Measurements from ENCODE around the gene ANKRD1. TPM values are rescaled to one million over a fixed set of nuclear protein-coding genes. Genes with fewer than 3 reads are reported as not detected.

The ANKRD1 gene
- total RNA-seq, 6 experiments from 2014 or later: 0.34 to 5.0 (median 4.7) TPM; not detected in 1

DNA sequence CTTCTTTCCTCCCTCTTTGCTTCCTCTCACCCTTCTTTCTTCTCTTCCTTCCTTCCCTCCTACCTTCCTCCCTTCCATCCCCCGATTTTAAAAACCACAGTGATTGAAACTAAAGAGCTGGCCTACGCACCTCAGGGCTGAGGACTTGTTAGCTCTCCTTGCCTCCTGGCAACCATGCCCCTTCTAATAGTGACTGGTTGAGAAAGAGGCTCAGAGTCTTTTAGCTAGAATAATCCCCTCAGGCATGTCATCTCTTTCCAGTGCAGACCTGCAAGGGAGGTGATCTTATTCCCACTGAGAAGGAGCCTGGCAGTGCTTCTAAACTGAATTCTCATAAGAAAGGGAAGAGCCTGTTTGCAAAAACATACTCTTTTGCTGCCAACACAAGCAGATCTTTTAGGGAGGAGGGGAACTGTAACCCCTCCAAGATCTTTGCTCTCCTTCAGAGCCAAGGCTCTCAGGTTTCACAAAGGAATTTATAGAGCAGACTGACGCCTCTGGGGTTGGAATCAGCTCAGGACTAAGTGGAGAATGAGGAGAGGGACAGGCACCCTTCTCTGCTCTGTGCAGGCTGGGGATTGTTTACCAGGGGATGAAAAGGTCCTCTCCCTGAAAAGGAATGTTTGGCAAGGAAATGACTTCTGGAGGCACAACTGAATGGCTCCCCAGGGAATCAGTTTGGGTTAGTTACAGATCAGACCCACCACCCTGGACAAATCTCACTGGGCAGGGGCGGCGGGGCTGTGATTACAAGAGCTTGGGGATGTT, 9.4 kb upstream of the ANKRD1 start:
- Histone ChIP-seq H3K4me3 (no peak overlapping the region), H3K27ac (peak overlapping the region in 1 of 3 donors; percentile 10), H3K27me3 (no peaks in the 10 kb centered on the region), H3K4me1 (no peaks in the 10 kb centered on the region), H3K36me3 (no peaks in the 10 kb centered on the region), H3K9me3 (no peaks in the 10 kb centered on the region)
- WGBS (ENCODE audit: insufficient coverage, low coverage, low lambda C conversion rate, missing lambda C conversion rate): 56% methylated on average over 4 of the region's 5 CpGs
- peak in 1 of 4 donors; percentile 20 for ATAC-seq
- no peak for DNase-seq
- TF ChIP-seq, protein P1, sequence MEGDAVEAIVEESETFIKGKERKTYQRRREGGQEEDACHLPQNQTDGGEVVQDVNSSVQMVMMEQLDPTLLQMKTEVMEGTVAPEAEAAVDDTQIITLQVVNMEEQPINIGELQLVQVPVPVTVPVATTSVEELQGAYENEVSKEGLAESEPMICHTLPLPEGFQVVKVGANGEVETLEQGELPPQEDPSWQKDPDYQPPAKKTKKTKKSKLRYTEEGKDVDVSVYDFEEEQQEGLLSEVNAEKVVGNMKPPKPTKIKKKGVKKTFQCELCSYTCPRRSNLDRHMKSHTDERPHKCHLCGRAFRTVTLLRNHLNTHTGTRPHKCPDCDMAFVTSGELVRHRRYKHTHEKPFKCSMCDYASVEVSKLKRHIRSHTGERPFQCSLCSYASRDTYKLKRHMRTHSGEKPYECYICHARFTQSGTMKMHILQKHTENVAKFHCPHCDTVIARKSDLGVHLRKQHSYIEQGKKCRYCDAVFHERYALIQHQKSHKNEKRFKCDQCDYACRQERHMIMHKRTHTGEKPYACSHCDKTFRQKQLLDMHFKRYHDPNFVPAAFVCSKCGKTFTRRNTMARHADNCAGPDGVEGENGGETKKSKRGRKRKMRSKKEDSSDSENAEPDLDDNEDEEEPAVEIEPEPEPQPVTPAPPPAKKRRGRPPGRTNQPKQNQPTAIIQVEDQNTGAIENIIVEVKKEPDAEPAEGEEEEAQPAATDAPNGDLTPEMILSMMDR (IDR thresholded peaks at IDR 0.05): no peak
- intact Hi-C loops (cut with DNase I): no loop called here

DNA sequence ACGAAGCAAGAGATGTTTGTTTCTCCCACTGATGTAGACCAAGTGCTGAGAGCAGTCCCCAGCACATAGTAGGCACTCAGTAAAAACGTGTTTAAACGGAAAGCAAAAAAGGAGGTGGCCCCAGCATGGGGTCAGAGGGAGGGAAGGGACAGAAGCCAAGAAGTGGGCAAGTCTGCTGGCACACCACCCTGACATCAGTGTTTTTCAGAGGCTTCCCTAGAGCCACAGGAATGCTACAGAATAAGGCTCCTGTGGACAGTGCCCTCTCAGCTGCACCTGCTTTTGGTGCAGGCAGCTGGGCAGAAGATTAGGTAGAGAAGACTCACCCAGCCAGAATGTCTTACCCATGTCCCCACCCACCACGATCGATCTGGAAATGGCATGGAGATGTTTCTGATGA, 8.3 kb upstream of the ANKRD1 start:
- 59% methylated on average over 5 of the region's 5 CpGs for WGBS (ENCODE audit: insufficient coverage, low coverage, low lambda C conversion rate, missing lambda C conversion rate)
- no peaks in the 10 kb centered on the region for H3K36me3 ChIP-seq
- H3K4me3 ChIP-seq: no peak overlapping the region
- no peaks in the 10 kb centered on the region for H3K4me1 ChIP-seq
- no peak for DNase-seq
- TF ChIP-seq, protein P1 (IDR thresholded peaks at IDR 0.05): no peak
- TF ChIP-seq POLR2A (IDR thresholded peaks at IDR 0.05): no peak
- H3K27me3 ChIP-seq: no peaks in the 10 kb centered on the region
- H3K9me3 ChIP-seq: no peaks in the 10 kb centered on the region
- ATAC-seq: no peak
- intact Hi-C loops (cut with DNase I): no loop called here
- H3K27ac ChIP-seq: no peak overlapping the region

DNA sequence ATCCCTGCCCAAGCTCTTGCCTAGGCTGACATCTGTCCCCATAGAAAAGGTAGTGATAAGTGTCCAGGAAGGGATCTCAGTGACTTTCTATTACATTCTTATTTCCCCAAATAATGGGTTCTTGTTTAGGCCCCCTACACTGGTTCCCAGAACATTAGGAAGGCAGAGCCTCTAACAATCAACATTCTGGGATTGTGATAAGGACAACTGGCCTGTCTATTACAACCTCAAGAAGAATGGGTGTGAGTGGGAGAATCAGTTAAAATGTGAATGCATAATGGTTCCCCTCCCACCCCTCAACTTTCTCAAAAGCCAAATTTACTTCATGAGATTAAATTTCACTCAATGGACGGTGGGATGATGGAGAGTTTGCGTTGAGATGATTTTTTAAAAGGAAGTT, 6.4 kb upstream of the ANKRD1 start:
- WGBS (ENCODE audit: insufficient coverage, low coverage, low lambda C conversion rate, missing lambda C conversion rate): 67% methylated on average over 2 of the region's 2 CpGs
- H3K36me3 ChIP-seq: no peaks in the 10 kb centered on the region
- H3K27me3 ChIP-seq: no peaks in the 10 kb centered on the region
- intact Hi-C loops (cut with DNase I): no loop called here
- H3K4me1 ChIP-seq: no peaks in the 10 kb centered on the region
- DNase-seq (no peak), ATAC-seq (no peak)
- no peak overlapping the region for H3K27ac ChIP-seq
- no peaks in the 10 kb centered on the region for H3K9me3 ChIP-seq
- no peak for TF ChIP-seq POLR2A (IDR thresholded peaks at IDR 0.05)
- TF ChIP-seq, protein P1 (IDR thresholded peaks at IDR 0.05): no peak
- no peak overlapping the region for H3K4me3 ChIP-seq

DNA sequence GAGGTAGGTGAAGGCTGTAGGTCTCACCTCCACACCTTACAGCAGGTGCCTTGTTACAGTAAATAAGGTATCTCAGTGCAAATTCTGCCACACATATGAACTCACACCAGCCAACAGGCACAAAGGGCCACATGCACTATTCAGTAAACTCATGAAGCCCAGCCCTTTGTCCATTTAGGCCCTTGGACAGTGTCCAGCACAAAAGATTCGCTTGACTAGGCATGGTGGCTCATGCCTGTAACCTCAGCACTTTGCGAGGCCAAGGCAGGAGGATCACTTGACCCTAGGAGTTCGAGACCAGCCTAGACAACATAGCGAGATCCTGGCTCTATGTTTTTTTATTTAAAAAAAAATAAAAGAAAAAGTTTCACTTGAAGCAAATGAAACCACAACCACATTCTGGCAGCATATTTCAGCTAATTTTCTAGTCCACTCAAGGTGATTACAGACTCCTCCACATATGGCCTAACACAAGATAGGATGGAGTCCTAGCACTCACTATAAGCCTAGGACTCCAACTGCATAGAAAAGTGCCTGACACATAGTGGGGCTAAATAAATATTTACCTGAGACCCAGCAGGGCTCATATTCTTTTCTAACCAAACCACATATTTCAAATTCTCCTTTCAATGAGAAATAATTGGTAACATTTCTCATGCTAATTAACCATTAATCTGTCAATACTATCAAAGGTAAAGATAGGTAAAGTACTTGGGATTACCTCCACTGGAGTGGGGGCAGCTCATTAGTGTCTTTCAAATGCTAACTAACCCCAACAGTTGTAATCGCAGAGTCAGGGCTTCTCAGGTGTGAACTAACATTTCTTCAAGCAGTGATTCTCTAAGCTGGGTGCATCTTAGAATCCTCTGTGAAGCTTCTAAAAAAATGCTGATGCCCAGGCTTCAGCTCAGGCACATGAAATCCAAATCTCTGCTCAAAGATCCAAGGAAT, 4.5 kb upstream of the ANKRD1 start:
- intact Hi-C loops (cut with DNase I): no loop called here
- Histone ChIP-seq H3K4me3 (no peak overlapping the region), H3K4me1 (no peaks in the 10 kb centered on the region), H3K9me3 (no peaks in the 10 kb centered on the region), H3K36me3 (no peaks in the 10 kb centered on the region), H3K27me3 (no peaks in the 10 kb centered on the region), H3K27ac (no peak overlapping the region)
- no peak for TF ChIP-seq POLR2A (IDR thresholded peaks at IDR 0.05)
- TF ChIP-seq, protein P1 (IDR thresholded peaks at IDR 0.05): no peak
- 83% methylated on average over 5 of the region's 5 CpGs for WGBS (ENCODE audit: insufficient coverage, low coverage, low lambda C conversion rate, missing lambda C conversion rate)
- ATAC-seq: no peak
- DNase-seq: no peak
